B cell (primary cell): Measurements from ENCODE around the gene VAV2. TPM values are rescaled to one million over a fixed set of nuclear protein-coding genes. Genes with fewer than 3 reads are reported as not detected.

Experiments
- ATAC-seq: fragments of 200-7000 bp; cut with Tn5 transposase; one replicate; pipeline ENCODE4 v1.10.0; 2021; ENCODE audit warnings: low read depth, mild to moderate bottlenecking, moderate number of reproducible peaks, moderate library complexity
- CTCF ChIA-PET: fragments of 350-600 bp; sonication (Branson Sonifier 250); formaldehyde crosslinking; loops from one replicate; lab custom pipeline; 2021; ENCODE audit warnings: antibody characterized with exemption, inconsistent platforms; lab: Charles Lee
- POLR2A ChIA-PET: fragments of 350-600 bp; sonication (Branson Sonifier 250); formaldehyde crosslinking; loops from one replicate; lab custom pipeline; 2021; ENCODE audit warnings: antibody characterized with exemption; lab: Charles Lee
- DNase-seq: peaks from one replicate; pipeline ENCODE4 v3.0.0; 2013
- H2AFZ ChIP-seq: 2 replicates; pipeline ENCODE4 v1.6.1; 2012; ENCODE audit warnings: mild to moderate bottlenecking, low read depth, low read length; ENCODE audit not compliant: insufficient read depth, poor library complexity, severe bottlenecking
- H3K27ac ChIP-seq, 2 donors: 1 replicate in 1 of 2; 2 replicates in 1 of 2; pipeline ENCODE4 v1.5.1; 2012 to 2013; ENCODE audit warnings: low read length in 2 of 2, mild to moderate bottlenecking in 2 of 2, moderate library complexity in 1 of 2
- H3K27me3 ChIP-seq, 4 experiments: fragments of 200-600 bp in 1 of 4; sonication (generic) in 1 of 4; replicated peaks in 1 of 4; 1 replicate in 2 of 4; 2 replicates in 2 of 4; pipeline versions ENCODE4 v1.6.1 to v1.7.0; 2013 to 2016; ENCODE audit warnings: low read length in 3 of 4, mild to moderate bottlenecking in 2 of 4, mixed read lengths in 1 of 4, moderate library complexity in 1 of 4; ENCODE audit not compliant: insufficient read depth in 4 of 4, control insufficient read depth in 3 of 4; ENCODE audit errors: control extremely low read depth in 1 of 4
- H3K36me3 ChIP-seq, 2 experiments: replicated peaks in 1 of 2; 1 replicate in 1 of 2; 2 replicates in 1 of 2; pipeline versions ENCODE4 v1.6.1 to v1.7.1; 2013; ENCODE audit warnings: low read length in 1 of 2; ENCODE audit not compliant: insufficient read depth in 2 of 2, control insufficient read depth in 1 of 2; ENCODE audit errors: control extremely low read depth in 1 of 2, extremely low read depth in 1 of 2
- H3K4me1 ChIP-seq, 2 donors: fragments of 200-600 bp in 1 of 2; sonication (generic) in 1 of 2; 1 replicate in 1 of 2; 2 replicates in 1 of 2; pipeline versions ENCODE4 v1.5.1 to v1.6.1; 2013 to 2017; ENCODE audit warnings: low read length in 2 of 2; ENCODE audit not compliant: control insufficient read depth in 2 of 2, insufficient read depth in 2 of 2
- H3K4me2 ChIP-seq: replicated peaks from 2 replicates; pipeline ENCODE3; 2012; ENCODE audit warnings: mild to moderate bottlenecking, low read depth, low read length; ENCODE audit not compliant: poor library complexity, severe bottlenecking
- H3K4me3 ChIP-seq, 5 experiments: fragments of 200-600 bp in 1 of 5; sonication (generic) in 1 of 5; 1 replicate in 3 of 5; 2 replicates in 2 of 5; pipeline versions ENCODE4 v1.5.1 to v1.7.0; 2011 to 2016; ENCODE audit warnings: low read length in 4 of 5, mild to moderate bottlenecking in 4 of 5, low read depth in 2 of 5, control low read depth in 1 of 5, moderate library complexity in 1 of 5; ENCODE audit not compliant: insufficient read depth in 1 of 5; ENCODE audit errors: control extremely low read depth in 1 of 5, extremely low read depth in 1 of 5
- H3K79me2 ChIP-seq: fragments of 200-600 bp; sonication (generic); one replicate; pipeline ENCODE4 v1.6.0; 2016; ENCODE audit warnings: low read length; ENCODE audit not compliant: control insufficient read depth, insufficient read depth
- H3K9ac ChIP-seq: fragments of 200-600 bp; sonication (generic); 2 replicates; pipeline ENCODE4 v1.6.1; 2017; ENCODE audit warnings: mild to moderate bottlenecking, low read length, moderate library complexity
- H3K9me3 ChIP-seq, 3 donors: one replicate each; pipeline versions ENCODE4 v1.6.1 to v1.7.1; 2013; ENCODE audit warnings: low read length in 2 of 3; ENCODE audit not compliant: control insufficient read depth in 2 of 3, insufficient read depth in 1 of 3; ENCODE audit errors: control extremely low read depth in 1 of 3
- H4K20me1 ChIP-seq: 2 replicates; pipeline ENCODE4 v1.6.0; 2012; ENCODE audit warnings: mild to moderate bottlenecking, low read length; ENCODE audit not compliant: insufficient read depth, control insufficient read depth, poor library complexity, severe bottlenecking
- H3K27ac Mint-ChIP-seq: one replicate; pipeline ENCODE4 v1.8.0; 2021; ENCODE audit warnings: mixed read lengths
- H3K27me3 Mint-ChIP-seq: one replicate; pipeline ENCODE4 v1.8.0; 2021; ENCODE audit warnings: mixed read lengths
- H3K4me1 Mint-ChIP-seq: one replicate; pipeline ENCODE4 v1.8.0; 2021; ENCODE audit warnings: mixed read lengths
- H3K4me3 Mint-ChIP-seq: one replicate; pipeline ENCODE4 v1.8.0; 2021; ENCODE audit warnings: mixed read lengths
- H3K9me3 Mint-ChIP-seq: one replicate; pipeline ENCODE4 v1.8.0; 2022; ENCODE audit warnings: mixed read lengths; ENCODE audit not compliant: insufficient read depth
- EZH2 ChIP-seq: IDR thresholded peaks from 2 replicates; pipeline ENCODE4 v1.6.1; 2012; ENCODE audit warnings: borderline replicate concordance, low read depth, mild to moderate bottlenecking, moderate library complexity, low read length; ENCODE audit not compliant: insufficient read depth, poor library complexity, severe bottlenecking
- WGBS: methylation state at CpG from one replicate; pipeline ENCODE4 v1.1.5; 2013; ENCODE audit warnings: missing lambda C conversion rate; ENCODE audit not compliant: insufficient coverage; 5-methylcytosine and 5-hydroxymethylcytosine counted together
- intact Hi-C: fragments of 100-400 bp; cut with micrococcal nuclease; formaldehyde crosslinking; loops from one replicate; pipeline ENCODE4 v1.10.0; 2022
- polyA plus RNA-seq: library from polyadenylated mRNA; depleted of rRNA; stranded (reverse); fragments of >200 nt; gene quantifications from 2 replicates; pipeline ENCODE4 v1.2.3, GENCODE V29; 2012
- total RNA-seq, 2 donors: library from RNA; stranded (reverse); fragments of 120-200 nt in 1 of 2; gene quantifications; 1 replicate in 1 of 2; 2 replicates in 1 of 2; pipeline versions ENCODE4 v1.2.3 to v1.2.4, GENCODE V29; 2013 to 2022
- TF ChIP-seq, protein P1 (sequence below): fragments of 200-600 bp; IDR thresholded peaks from one replicate; pipeline ENCODE4 v1.8.0; 2022; ENCODE audit warnings: antibody characterized with exemption, mild to moderate bottlenecking

Gene VAV2
- total and polyA plus RNA-seq, 2 donors (not counting 1 experiment from before 2014, with no cell fraction given) = 34.4 to 128 TPM

DNA sequence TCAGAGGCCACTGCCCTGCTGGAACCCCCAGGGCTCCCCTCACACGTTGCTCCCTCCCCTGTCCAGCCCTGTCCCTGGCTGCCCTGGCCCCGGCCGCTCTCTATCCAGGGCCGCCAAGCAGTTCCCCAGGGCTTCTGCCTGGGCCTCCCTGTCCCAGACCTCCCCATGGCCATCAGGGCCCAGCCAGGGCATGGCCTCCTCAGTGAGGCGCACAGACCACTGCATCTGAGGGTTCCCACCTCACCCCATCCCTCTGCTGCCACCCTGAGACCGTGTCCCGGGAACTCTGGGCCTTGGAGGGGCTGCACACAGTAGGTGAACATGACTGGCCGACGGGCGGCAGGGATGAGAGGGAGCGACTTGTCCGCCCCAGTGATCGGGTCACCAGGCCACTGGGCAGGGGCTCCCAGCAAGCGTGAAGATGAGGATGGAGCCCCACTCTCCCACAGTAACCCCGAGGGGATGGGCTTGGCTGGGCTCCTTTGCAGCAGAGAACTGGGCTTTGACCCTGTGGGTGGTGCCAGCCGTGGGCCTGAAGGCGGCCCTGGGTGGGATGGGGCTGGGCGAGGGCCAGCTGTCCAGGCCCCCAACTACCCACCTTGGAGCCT, 145.5 kb downstream of the VAV2 start:
- intact Hi-C loops = no loop called here
- no peaks in the 10 kb centered on the region for H3K9me3 Mint-ChIP-seq
- ChIA-PET POLR2A (no interaction called here), CTCF (interaction anchor here (2.1 kb wide), 1 partner anchor 148 kb away, joined by 7 read pairs; no protein-coding TSS in a partner anchor)
- peaks cover 98% of the 10 kb centered on the region for H4K20me1 ChIP-seq
- peaks cover 51% of the 10 kb centered on the region for H3K4me1 Mint-ChIP-seq
- no peak overlapping the region for H3K27ac Mint-ChIP-seq
- no peak overlapping the region for H3K9ac ChIP-seq
- no peak overlapping the region for H3K4me3 ChIP-seq
- no peak overlapping the region for H3K27ac ChIP-seq
- DNase-seq (no peak), ATAC-seq (no peak)
- H3K36me3 ChIP-seq = peaks cover 0 to 8% of the 10 kb centered on the region in 2 experiments
- H3K4me2 ChIP-seq = no peak overlapping the region
- TF ChIP-seq EZH2 = no peak
- TF ChIP-seq, protein P1, sequence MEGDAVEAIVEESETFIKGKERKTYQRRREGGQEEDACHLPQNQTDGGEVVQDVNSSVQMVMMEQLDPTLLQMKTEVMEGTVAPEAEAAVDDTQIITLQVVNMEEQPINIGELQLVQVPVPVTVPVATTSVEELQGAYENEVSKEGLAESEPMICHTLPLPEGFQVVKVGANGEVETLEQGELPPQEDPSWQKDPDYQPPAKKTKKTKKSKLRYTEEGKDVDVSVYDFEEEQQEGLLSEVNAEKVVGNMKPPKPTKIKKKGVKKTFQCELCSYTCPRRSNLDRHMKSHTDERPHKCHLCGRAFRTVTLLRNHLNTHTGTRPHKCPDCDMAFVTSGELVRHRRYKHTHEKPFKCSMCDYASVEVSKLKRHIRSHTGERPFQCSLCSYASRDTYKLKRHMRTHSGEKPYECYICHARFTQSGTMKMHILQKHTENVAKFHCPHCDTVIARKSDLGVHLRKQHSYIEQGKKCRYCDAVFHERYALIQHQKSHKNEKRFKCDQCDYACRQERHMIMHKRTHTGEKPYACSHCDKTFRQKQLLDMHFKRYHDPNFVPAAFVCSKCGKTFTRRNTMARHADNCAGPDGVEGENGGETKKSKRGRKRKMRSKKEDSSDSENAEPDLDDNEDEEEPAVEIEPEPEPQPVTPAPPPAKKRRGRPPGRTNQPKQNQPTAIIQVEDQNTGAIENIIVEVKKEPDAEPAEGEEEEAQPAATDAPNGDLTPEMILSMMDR = no peak
- H3K79me2 ChIP-seq = peaks cover 100% of the 10 kb centered on the region
- H3K4me3 Mint-ChIP-seq = no peak overlapping the region
- H2AFZ ChIP-seq = no peak overlapping the region
- peaks cover 24% of the 10 kb centered on the region in 2 donors for H3K4me1 ChIP-seq
- no peaks in the 10 kb centered on the region for H3K9me3 ChIP-seq
- H3K27me3 ChIP-seq = no peaks in the 10 kb centered on the region
- no peaks in the 10 kb centered on the region for H3K27me3 Mint-ChIP-seq
- 95% methylated on average over 16 of the region's 18 CpGs for WGBS

DNA sequence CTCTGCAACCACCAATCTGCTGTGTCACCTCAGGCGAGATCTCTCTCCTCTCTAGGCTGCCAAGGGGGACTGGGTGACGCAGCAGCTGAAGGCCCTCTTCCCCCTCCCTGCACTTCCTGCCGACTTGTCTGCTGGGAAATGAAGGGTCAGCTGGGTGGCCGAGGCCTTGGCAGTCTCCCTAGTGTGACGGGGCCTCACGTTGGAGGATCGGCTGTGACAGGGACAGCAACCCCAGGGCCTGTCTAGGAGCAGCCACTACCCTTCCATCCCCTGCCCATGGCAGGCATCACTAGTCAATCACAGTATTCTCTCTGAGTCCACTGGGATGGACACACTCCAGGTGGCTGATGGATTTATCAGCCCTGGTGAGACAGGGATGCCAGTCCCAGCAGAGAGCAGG, 146.7 kb downstream of the VAV2 start:
- H3K27ac Mint-ChIP-seq = no peak overlapping the region
- H3K9me3 Mint-ChIP-seq = no peaks in the 10 kb centered on the region
- WGBS = 34% methylated on average over 5 of the region's 7 CpGs
- Histone ChIP-seq H3K27me3 (no peaks in the 10 kb centered on the region), H4K20me1 (peaks cover 98% of the 10 kb centered on the region), H3K9me3 (no peaks in the 10 kb centered on the region), H3K4me3 (no peak overlapping the region), H3K9ac (no peak overlapping the region), H3K27ac (peak overlapping the region in 1 of 2 donors; percentile 48), H2AFZ (no peak overlapping the region), H3K36me3 (peaks cover 0 to 5% of the 10 kb centered on the region in 2 experiments), H3K4me2 (peak overlapping the region; percentile 50), H3K79me2 (peaks cover 100% of the 10 kb centered on the region), H3K4me1 (peaks cover 22 to 24% of the 10 kb centered on the region in 2 donors)
- DNase-seq (no peak), ATAC-seq (peak; percentile 39)
- H3K27me3 Mint-ChIP-seq = no peaks in the 10 kb centered on the region
- peaks cover 48% of the 10 kb centered on the region for H3K4me1 Mint-ChIP-seq
- ChIA-PET POLR2A (no interaction called here), CTCF (interaction anchor here (2.0 to 2.1 kb wide), 2 partner anchors 63 to 149 kb away, joined by 7 read pairs; no protein-coding TSS in a partner anchor)
- peak overlapping the region; percentile 29 for H3K4me3 Mint-ChIP-seq
- no peak for TF ChIP-seq EZH2
- TF ChIP-seq, protein P1 = no peak
- intact Hi-C loops = no loop called here
